ENCODE results near the gene SLC39A11.
"Not testable (repeated sequence)": the region's sequence is repeated elsewhere in the genome, so short reads cannot be mapped to it uniquely, and the experiment has no call there.

SLC39A11 gene

GRCh38 chr17:73069841-73070240 lies 22.6 kb downstream of the SLC39A11 start:
- no peak for DNase-seq

- DNase-seq, result no peak
Observed at GRCh38 chr17:73069164-73069770, 23.2 kb downstream of the SLC39A11 start.

DNA sequence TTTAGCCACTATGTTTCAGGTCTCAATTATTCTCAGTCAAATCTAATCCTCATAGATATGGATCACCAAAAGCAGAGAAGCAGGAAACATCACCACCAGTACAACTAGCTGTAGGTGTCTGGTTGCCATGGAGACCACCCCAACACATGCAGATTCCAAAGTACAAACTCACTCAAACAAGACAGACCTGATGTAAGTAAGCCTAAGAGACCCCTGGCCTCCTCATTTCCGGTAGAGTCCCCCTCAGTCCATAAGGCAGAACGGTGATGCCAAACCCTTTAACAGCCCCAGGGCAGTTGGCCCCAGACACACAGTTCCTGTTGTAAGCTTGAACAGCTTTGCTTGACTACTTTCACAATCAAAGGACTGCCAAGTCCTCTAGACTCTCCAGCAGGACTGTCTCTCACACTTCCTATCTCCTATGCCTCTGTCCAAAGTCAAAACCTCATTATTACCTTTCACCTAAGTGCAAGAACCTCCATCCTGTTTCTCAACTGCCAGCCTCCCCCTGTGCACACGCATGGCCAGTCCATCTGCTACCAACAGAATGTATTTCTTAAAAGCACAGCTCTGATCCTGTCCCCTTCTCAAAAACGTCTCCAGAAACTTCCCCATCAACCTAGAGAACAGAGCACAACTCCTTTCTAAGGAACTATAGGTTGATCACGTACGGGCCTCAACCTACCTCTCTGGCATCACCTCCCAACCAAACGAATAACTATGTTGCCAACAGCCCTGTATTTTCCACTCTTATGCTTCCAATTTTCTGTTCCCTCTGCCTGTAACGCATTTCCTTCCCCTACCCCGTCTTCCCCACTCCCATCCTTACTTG lies 23.9 kb downstream of the SLC39A11 start:
- no peak for DNase-seq

DNA sequence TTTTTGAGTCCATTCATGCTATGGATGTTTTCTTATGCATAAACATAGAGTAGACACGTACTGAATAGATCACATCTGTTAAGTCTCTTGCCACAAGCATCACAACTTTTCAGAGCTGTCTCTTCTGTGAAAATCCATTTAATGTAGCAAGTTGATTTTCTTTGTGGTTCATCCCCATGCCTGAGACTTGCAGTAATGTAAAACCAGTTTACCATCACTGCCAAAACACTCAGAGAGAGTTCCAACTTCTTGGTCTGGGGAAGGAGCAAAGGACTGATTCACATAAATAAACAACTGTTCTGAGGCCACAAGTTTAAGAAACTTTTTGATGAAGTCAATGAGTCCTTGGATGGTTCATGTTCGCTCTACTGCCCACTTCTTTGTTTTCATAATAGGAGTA lies 24.8 kb downstream of the SLC39A11 start:
- DNase-seq, result not testable (repeated sequence)

DNA sequence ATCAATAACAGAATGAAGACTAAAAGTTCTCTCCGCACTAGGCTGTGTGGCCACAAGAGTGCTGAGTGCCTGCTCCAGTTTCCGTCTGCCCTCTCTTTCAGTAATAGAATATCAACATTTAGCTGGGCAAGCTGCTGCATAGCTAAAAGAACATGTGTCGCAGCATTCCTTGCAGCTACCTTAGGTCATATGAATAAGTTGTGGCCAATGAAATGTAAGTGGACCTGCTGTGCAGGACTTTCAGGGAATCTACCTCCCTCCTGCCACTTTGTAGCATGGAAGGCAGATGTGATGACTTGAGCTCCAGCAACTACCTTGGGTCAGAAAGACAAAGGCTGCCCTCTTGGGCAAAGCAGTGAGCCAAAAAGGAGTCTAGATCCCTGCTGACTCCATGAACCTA lies 25.4 kb downstream of the SLC39A11 start:
- no peak for DNase-seq

DNA sequence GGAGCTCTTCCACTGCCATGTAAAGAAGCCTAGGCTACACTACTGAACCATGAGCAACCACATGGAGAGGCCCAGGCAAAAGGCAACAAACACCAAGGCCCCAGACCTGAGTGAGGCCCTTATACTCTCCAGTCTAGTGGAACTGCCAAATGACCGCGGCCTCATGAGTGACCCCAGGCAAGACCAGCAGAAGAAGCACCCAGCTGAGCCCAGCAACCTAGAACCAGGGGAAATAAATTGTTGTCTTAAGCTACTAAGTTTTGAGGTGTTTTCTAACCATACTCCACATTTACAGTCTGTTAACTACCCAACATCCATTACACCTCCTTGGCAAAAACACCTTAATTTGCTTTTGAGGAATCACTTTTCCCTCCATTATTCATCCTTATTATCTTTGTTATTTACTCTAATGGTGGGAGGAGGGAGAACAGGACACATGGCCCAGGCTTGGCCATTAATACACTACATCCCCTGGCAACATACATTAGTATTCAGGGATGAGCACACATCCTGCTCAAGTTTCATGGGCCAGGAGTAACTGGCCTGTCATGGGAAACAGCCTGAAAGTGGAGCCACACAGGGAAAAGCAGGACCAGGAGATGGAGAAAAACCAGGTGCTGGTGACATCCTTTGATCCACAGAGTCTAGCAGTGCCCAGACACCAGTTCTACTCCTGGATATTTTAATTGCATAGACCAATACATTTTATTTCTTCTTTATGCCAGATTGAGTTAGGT lies 26.2 kb downstream of the SLC39A11 start:
- no peak for DNase-seq

DNA sequence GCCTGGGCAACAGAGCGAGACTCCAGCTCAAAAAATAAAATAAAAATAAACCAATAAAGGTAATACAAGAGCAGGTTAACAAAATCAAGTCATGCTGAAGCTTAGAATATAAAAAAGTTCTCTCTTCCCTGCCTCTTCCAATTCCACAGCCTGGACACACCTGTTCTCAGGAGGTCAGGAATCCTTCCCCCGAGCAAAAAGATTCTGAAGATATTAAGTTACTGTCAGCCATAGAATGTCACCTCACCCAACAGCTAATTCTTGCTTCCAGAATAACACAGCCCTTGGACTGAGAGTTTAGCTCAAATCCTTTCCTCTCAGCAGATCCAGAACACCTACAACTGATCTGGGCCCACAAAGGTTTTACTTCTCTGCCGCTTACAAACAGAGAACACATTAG lies 27.1 kb downstream of the SLC39A11 start:
- no peak for DNase-seq

DNA sequence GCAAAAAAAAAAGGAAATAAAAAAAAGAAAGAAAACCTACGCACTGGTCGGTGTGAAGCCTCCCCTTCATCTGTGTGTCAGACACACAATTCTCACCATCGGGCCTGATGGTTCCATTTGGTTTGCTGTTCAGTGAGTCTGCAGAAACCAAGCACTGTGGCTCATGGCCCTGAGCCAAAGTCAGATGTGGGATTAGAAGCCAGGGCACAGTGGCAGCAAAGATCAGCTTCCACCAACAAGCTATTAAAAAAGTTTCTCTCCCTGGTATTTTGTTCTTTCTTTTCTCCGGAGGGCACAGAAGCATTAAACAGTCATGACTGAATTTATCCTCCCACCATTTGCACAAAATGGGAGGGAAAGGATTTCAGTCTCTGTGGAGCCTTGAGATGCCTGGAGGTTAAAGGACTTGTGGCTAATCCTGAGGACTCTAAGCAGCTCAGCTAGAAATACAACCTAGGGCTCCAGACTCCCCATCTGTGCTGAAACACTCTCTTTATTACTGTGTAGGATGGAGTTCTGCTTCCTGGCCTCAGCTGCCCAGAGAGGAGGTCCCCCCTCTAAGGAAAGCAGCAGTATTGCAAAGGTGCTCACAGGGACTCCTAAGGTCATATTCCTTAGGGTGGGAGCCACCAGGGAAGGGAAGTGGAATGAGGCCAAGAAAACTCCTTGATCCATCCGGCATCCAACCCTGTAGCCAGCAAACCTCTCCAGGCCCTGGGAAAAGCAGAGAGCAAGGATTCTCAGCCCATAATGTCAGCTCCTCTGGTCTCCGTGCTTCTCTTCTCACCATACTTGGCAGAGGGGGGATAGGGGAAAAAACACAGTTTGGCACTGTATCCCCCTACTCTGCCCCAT lies 28.2 kb downstream of the SLC39A11 start:
- DNase-seq, result no peak

DNA sequence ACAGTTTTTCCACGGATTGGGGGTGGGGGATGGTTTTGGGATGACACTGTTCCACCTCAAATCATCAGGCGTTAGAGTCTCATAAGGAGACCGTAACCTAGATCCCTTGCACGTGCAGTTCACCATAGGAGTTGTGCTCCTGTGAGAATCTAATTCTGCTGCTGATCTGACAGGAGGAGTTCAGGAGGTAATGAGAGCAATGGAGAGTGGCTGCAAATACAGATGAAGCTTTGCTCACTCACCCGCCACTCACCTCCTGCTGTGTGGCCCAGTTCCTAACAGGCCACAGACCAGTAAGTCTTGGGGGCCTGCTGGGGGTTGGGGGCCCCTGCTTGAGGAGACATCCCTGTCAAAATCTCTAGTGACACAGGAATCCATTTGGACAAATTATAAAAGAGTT lies 29.8 kb downstream of the SLC39A11 start:
- DNase-seq, result no peak

DNA sequence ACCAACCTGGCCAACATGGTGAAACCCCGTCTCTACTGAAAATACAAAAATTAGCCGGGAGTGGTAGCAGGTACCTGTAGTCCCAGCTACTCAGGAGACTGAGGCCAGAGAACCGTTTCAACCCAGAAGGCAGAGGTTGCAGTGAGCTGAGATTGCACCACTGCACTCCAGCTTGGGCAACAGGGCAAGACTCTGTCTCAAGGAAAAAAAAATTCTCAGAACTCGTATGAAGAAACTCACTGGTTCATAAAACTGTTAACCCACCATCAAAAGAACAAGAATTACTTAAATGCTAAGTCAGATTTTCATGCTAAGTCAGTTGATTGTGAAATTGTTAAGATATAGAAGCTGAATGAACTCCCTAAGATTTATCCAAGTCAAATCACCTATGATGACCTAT lies 31.3 kb downstream of the SLC39A11 start:
- no peak for DNase-seq

DNA sequence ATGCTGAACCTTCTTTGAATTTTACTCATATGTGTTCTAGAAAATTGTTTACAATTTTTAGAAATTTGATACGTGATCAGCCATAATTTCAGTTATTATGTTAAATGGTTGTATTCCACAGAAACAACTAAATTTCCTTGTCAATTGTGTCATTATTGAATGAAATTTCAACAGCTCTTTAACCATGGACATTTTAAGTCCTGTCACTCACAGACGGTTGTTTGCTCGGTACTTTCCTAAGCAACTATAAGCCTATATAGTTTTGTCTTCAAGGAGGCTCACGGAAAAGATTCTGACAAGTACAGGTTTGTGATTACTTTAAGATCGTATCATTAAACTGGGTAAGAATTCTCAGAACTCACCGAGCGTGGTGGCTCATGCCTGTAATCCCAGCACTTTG lies 31.8 kb downstream of the SLC39A11 start:
- no peak for DNase-seq

- not testable (repeated sequence) for DNase-seq
Observed at GRCh38 chr17:73059713-73060112, 32.8 kb downstream of the SLC39A11 start.

- no peak for DNase-seq
Observed at GRCh38 chr17:73058022-73058421, 34.5 kb downstream of the SLC39A11 start.

DNA sequence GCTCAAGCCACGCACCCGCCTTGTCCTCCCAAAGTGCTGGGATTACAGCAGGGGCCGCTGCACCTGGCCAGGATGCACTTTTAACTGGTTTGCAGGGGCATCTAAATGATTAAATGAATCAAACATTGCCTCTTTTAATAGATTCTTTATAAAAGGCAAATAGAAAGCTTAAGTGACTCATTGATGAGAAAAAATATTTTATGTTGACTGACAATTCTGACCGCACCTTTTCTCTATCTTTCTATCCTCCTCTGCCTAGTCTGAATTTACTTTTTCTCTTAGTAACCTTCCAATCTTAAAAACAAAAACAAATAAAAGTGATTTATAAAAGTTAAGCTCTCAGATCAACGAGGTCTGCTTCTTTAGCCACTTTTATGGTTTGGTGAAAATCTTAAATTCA lies 35.3 kb downstream of the SLC39A11 start:
- DNase-seq, result no peak

GRCh38 chr17:73052923-73053322 lies 39.6 kb downstream of the SLC39A11 start:
- no peak for DNase-seq

- DNase-seq, result no peak
Observed at GRCh38 chr17:73050797-73051196, 41.7 kb downstream of the SLC39A11 start.

DNA sequence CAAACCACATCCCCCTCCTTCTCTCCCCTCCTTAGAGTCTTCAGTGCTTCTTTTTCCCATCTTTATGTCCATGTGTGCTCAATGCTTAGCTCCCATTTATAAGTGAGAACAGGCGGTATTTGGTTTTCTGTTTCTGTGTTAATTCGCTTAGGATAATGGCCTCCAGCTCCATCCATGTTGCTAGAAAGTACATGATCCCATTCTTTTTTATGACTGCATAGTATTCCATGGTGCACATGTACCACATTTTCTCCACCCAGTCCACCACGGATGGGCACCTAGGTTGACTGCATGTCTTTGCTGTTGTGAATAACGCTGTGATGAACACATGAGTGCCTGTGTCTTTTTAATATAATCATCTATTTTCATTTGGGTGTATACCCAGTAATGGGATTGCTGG lies 44.3 kb downstream of the SLC39A11 start:
- no peak for DNase-seq

- DNase-seq, result no peak
Observed at GRCh38 chr17:73045724-73046123, 46.8 kb downstream of the SLC39A11 start.

DNA sequence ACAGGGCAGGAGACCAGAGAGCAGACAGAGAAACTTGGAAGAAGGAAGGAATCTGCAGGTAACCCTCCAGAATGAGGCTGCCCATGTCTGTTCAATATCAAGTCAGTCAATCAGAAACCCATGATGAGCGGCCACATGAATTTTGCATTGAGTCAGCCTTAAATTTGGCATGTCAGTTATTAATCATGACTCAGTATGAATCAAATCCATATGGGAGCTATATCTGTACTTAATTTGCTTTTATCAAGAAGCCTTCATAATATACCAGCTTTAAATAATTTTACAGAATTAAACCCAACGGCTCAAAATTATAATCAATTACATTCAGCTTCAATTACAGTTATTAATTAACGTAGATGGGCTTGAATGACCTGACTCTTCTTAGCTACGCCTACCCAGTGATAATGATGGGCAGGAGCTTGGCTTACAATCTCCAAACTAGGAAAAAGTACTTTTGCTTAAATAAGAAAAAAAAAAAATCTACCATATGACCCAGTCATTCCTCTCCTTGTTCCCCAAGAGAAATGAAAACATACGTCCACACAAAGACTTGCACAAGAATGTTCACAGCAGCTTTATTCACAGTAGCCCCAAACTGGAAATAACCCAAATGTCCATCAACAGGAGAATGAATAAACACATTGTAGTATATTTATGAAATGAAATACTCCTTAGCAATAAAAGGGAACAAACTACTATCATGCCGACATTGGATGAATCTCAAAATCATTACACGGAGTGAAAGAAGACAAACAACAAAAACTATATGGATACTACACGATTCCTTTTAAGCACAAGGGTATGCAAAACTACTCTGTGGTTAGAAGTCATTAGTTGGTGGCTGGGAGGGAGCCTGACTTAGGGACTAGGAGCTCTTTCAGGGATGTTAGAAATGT lies 48.6 kb downstream of the SLC39A11 start:
- no peak for DNase-seq

- DNase-seq, result no peak
Observed at GRCh38 chr17:73042809-73043685, 49.4 kb downstream of the SLC39A11 start.

- no peak for DNase-seq
Observed at GRCh38 chr17:73042225-73042624, 50.3 kb downstream of the SLC39A11 start.

Data from COR-L47 (cell line).